ENCODE data around the gene BMF.
A peak's percentile ranks its signal among the peaks of the same experiment; 100 is the strongest.

BMF gene

DNA sequence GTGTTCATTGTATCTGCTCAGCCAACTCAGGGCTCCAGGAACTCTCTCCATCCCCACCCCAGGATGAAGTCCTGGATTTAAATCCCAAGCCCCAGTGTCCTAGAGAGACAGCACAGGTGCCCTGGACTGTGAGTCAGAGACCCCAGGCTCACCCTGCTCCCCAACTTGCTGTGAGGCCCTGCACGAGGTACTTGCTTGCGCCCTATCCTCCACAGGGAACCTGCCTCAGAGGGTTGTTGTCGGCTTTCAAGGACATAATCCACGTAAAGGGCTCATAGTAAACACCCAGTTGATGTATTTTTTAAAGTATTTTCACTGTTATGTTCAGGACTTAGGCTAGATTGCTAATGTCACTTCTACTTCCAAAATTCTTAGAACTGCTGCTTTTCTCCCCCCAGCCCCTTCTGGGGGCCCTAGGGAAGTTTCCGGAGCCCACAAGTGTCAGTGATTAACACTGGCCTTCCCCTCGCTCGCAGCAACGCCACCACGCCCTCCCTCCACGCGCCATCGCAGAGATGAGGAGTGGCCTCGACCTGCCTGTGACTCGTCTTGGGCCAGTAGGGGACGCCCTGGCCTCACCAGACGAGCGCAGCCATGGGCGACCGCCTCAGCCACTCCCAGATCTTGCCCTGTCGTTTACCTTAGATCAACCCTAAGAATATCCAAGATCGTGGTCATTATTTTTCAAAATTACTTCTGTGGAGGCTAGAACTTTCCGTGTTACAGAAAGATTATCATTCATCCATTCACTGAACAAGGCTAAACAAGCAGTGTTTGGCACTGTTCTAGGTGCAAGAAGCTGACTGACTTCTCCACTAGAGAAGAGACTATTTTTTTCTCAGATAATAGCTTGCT is 63.7 kb downstream of the BMF start:
- Histone ChIP-seq H3K36me3 (ENCODE audit: control insufficient read depth, insufficient read depth, low read length) (no peaks in the 10 kb centered on the region), H3K27me3 (replicated peaks; ENCODE audit: control insufficient read depth, insufficient read depth, low read length) (no peaks in the 10 kb centered on the region), H3K4me3 (replicated peaks; ENCODE audit: low read depth, low read length) (peak overlapping the region; percentile 15)
- peak; percentile 83 for DNase-seq (ENCODE audit: extremely low read depth, insufficient read length)
- TF ChIP-seq, protein P1, sequence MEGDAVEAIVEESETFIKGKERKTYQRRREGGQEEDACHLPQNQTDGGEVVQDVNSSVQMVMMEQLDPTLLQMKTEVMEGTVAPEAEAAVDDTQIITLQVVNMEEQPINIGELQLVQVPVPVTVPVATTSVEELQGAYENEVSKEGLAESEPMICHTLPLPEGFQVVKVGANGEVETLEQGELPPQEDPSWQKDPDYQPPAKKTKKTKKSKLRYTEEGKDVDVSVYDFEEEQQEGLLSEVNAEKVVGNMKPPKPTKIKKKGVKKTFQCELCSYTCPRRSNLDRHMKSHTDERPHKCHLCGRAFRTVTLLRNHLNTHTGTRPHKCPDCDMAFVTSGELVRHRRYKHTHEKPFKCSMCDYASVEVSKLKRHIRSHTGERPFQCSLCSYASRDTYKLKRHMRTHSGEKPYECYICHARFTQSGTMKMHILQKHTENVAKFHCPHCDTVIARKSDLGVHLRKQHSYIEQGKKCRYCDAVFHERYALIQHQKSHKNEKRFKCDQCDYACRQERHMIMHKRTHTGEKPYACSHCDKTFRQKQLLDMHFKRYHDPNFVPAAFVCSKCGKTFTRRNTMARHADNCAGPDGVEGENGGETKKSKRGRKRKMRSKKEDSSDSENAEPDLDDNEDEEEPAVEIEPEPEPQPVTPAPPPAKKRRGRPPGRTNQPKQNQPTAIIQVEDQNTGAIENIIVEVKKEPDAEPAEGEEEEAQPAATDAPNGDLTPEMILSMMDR (IDR thresholded peaks at IDR 0.05; ENCODE audit: insufficient read depth, low read length, poor library complexity, severe bottlenecking) = peak; percentile 97

DNA sequence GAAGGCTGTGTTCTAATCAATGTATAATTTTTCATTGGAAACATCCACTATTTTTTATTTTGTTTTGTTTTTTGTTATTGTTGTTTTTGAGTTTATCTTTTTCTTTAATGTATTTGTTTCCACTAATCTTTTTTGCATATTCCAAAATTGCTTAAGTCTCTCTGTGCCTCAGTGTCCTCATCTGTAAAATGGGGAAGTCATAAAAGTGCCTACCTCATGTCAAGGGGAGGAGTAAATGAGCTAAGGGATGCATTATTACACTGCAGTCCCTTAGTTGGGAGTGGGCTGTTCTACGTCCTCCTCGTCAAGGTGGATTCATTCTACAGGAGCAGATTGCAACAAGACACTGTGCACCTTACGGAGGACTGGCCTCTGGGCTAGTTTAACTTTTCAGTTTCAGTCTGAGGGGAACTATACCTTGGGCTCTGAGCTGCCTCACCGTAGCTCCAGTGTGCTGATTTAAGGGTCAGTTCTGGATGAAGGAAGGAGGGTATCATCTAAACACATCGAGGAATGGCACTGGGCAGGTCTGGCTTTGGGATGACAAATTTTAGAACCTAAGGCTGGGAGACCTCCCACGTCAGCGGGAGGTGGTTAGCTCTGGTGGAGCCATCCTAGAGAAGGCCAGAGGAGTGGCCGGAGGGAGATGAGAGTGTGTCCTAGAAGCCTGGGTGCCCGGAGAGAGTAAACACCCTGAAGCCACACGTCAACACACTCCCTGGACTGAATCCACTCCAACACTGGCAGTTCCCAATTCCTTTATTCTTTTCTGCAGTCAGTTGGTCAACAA is 64.6 kb downstream of the BMF start:
- Histone ChIP-seq H3K4me3 (replicated peaks; ENCODE audit: low read depth, low read length) (no peak overlapping the region), H3K36me3 (ENCODE audit: control insufficient read depth, insufficient read depth, low read length) (no peaks in the 10 kb centered on the region), H3K27me3 (replicated peaks; ENCODE audit: control insufficient read depth, insufficient read depth, low read length) (no peaks in the 10 kb centered on the region)
- TF ChIP-seq, protein P1 (IDR thresholded peaks at IDR 0.05; ENCODE audit: insufficient read depth, low read length, poor library complexity, severe bottlenecking) = no peak
- no peak for DNase-seq (ENCODE audit: extremely low read depth, insufficient read length)

DNA sequence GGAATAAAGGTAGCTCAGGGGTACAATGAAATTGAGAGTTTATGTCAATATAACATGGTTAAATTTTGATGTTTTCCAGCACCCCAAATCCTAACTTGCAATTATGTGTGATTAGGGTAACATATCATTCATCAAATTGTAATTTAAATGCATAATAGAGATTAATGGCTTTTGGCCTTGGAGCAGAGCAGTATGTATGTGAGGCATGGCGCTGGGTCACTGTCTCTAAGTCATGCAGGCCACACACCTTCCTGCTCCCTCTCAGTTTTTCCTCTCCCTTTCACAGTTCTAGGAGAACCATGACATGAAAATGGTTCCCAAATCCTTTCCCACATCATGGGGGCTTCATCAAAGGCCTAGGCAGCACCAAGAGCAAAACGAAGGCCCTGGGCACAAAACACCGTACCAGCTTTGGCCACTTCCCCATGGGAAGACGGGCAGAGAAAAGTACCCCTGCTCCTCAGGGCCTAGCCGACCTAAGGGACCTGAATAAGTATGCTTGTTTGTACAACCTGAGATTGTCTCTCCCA is 65.8 kb downstream of the BMF start:
- no peak overlapping the region for H3K4me3 ChIP-seq (replicated peaks; ENCODE audit: low read depth, low read length)
- TF ChIP-seq, protein P1 (IDR thresholded peaks at IDR 0.05; ENCODE audit: insufficient read depth, low read length, poor library complexity, severe bottlenecking) = no peak
- DNase-seq (ENCODE audit: extremely low read depth, insufficient read length) = no peak
- H3K27me3 ChIP-seq (replicated peaks; ENCODE audit: control insufficient read depth, insufficient read depth, low read length) = no peaks in the 10 kb centered on the region
- H3K36me3 ChIP-seq (ENCODE audit: control insufficient read depth, insufficient read depth, low read length) = no peaks in the 10 kb centered on the region

DNA sequence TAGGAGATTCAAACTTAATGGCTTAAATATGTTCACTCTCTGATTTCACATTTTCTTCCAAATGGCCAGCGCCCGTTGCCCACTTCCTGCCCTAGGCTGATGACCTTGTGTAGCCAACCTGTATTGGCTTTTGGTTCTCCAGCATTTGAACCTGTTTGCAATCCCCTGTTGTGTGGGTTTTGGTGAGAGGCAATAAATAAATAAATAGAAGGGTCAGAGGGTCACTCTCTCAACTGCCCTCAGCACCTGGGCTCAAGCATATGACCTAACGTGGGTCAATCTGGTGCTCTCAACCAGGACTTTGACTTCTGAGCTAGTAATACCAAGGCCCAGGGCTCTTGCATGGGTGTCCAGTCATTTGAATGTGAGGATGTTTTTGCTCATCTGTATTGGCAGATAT is 67.9 kb downstream of the BMF start:
- DNase-seq (ENCODE audit: extremely low read depth, insufficient read length) = no peak
- Histone ChIP-seq H3K27me3 (replicated peaks; ENCODE audit: control insufficient read depth, insufficient read depth, low read length) (no peaks in the 10 kb centered on the region), H3K4me3 (replicated peaks; ENCODE audit: low read depth, low read length) (no peak overlapping the region), H3K36me3 (ENCODE audit: control insufficient read depth, insufficient read depth, low read length) (peaks cover 3% of the 10 kb centered on the region)
- TF ChIP-seq, protein P1 (IDR thresholded peaks at IDR 0.05; ENCODE audit: insufficient read depth, low read length, poor library complexity, severe bottlenecking) = no peak

DNA sequence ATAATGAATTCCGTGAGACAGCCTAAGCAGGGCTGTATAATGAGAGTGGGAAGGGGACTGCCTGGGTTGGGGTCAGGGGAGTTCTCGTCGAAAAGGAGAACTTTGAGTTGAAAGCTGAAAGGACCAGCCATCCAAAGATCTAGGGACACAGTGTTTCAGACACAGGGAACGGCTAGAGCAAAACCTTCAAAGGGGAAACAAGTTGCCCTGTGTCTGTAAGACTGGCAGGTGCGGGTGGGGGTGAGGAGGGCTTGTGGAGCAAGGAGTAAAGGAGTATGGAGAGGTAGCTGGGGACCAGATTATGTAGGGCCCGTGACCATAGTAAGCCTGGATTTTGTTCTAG is 68.4 kb downstream of the BMF start:
- TF ChIP-seq, protein P1 (IDR thresholded peaks at IDR 0.05; ENCODE audit: insufficient read depth, low read length, poor library complexity, severe bottlenecking) = no peak

More for the DNA sequence above, 68.4 kb downstream of the BMF start:
- peak overlapping the region; percentile 43 for H3K4me3 ChIP-seq (replicated peaks; ENCODE audit: low read depth, low read length)
- no peaks in the 10 kb centered on the region for H3K27me3 ChIP-seq (replicated peaks; ENCODE audit: control insufficient read depth, insufficient read depth, low read length)
- no peak for DNase-seq (ENCODE audit: extremely low read depth, insufficient read length)
- peaks cover 3% of the 10 kb centered on the region for H3K36me3 ChIP-seq (ENCODE audit: control insufficient read depth, insufficient read depth, low read length)

Data from GM06990 (cell line).